ENCODE data around the gene BMP7. TPM values are rescaled to one million over a fixed set of nuclear protein-coding genes. Genes with fewer than 3 reads are reported as not detected.

Gene BMP7
- total and polyA plus RNA-seq, 2 experiments from 2014 or later = not detected

GRCh38 chr20:57203986-57204385 is 62.5 kb downstream of the BMP7 start:
- Histone ChIP-seq H3F3A (ENCODE audit: insufficient read depth) (peaks cover 17% of the 10 kb centered on the region), H3K36me3 (ENCODE audit: low read depth) (no peaks in the 10 kb centered on the region), H4K20me1 (ENCODE audit: insufficient read depth) (no peaks in the 10 kb centered on the region), H3K9me3 (ENCODE audit: low read depth) (no peaks in the 10 kb centered on the region), H3K4me2 (ENCODE audit: unreplicated experiment) (no peak overlapping the region), H3K27ac (no peak overlapping the region), H3K27me3 (replicated peaks; ENCODE audit: insufficient read depth) (peaks cover 16% of the 10 kb centered on the region; the same call in 1 of the 2 replicates), H3K4me3 (no peak overlapping the region), H3K9me2 (ENCODE audit: insufficient read depth) (no peaks in the 10 kb centered on the region), H3K4me1 (ENCODE audit: insufficient read depth) (peaks cover 11% of the 10 kb centered on the region), H2AFZ (no peak overlapping the region), H3K9ac (no peak overlapping the region), H3K79me2 (ENCODE audit: insufficient read depth) (no peaks in the 10 kb centered on the region)
- no peak for DNase-seq
- no peak for TF ChIP-seq EZH2 (IDR thresholded peaks at IDR 0.05; ENCODE audit: insufficient read depth, poor library complexity, severe bottlenecking)
- no peak for TF ChIP-seq EZH2phosphoT487 (IDR thresholded peaks at IDR 0.05; ENCODE audit: insufficient read depth, low read depth)
- in situ Hi-C loops (cut with MboI) = no loop called here
- WGBS, 2 experiments (ENCODE audit: low coverage in 1 of 2, low lambda C conversion rate in 2 of 2, missing lambda C conversion rate in 2 of 2) = 89 to 94% methylated on average over 7 of the region's 7 CpGs

- Histone ChIP-seq H3K9me2 (ENCODE audit: insufficient read depth) (no peaks in the 10 kb centered on the region), H3K27ac (no peak overlapping the region), H3F3A (ENCODE audit: insufficient read depth) (peaks cover 17% of the 10 kb centered on the region), H3K4me3 (no peak overlapping the region), H3K9ac (no peak overlapping the region), H3K79me2 (ENCODE audit: insufficient read depth) (no peaks in the 10 kb centered on the region), H3K9me3 (ENCODE audit: low read depth) (no peaks in the 10 kb centered on the region), H3K36me3 (ENCODE audit: low read depth) (no peaks in the 10 kb centered on the region), H3K4me1 (ENCODE audit: insufficient read depth) (peaks cover 11% of the 10 kb centered on the region), H4K20me1 (ENCODE audit: insufficient read depth) (no peaks in the 10 kb centered on the region), H3K4me2 (ENCODE audit: unreplicated experiment) (no peak overlapping the region), H2AFZ (no peak overlapping the region), H3K27me3 (replicated peaks; ENCODE audit: insufficient read depth) (peaks cover 16% of the 10 kb centered on the region; the same call in 1 of the 2 replicates)
- in situ Hi-C loops (cut with MboI) = no loop called here
- no peak for DNase-seq
- 69 to 71% methylated on average over 2 of the region's 2 CpGs for WGBS, 2 experiments (ENCODE audit: low coverage in 1 of 2, low lambda C conversion rate in 2 of 2, missing lambda C conversion rate in 2 of 2)
- no peak for TF ChIP-seq EZH2 (IDR thresholded peaks at IDR 0.05; ENCODE audit: insufficient read depth, poor library complexity, severe bottlenecking)
- TF ChIP-seq EZH2phosphoT487 (IDR thresholded peaks at IDR 0.05; ENCODE audit: insufficient read depth, low read depth) = no peak
Measured at GRCh38 chr20:57203204-57203603, 63.2 kb downstream of the BMP7 start.

- in situ Hi-C loops (cut with MboI) = no loop called here
- no peaks in the 10 kb centered on the region for H4K20me1 ChIP-seq (ENCODE audit: insufficient read depth)
- WGBS, 2 experiments (ENCODE audit: low coverage in 1 of 2, low lambda C conversion rate in 2 of 2, missing lambda C conversion rate in 2 of 2) = 93 to 94% methylated on average over 14 of the region's 14 CpGs
Measured at GRCh38 chr20:57202309-57202708, 64.1 kb downstream of the BMP7 start.

GRCh38 chr20:57200882-57201695 is 65.4 kb downstream of the BMP7 start:
- Histone ChIP-seq H3K9me3 (ENCODE audit: low read depth) (no peaks in the 10 kb centered on the region), H3K27ac (no peak overlapping the region), H3K4me1 (ENCODE audit: insufficient read depth) (peaks cover 13% of the 10 kb centered on the region), H3K4me3 (no peak overlapping the region), H3K27me3 (replicated peaks; ENCODE audit: insufficient read depth) (peaks cover 16% of the 10 kb centered on the region; the same call in 1 of the 2 replicates), H3F3A (ENCODE audit: insufficient read depth) (peaks cover 17% of the 10 kb centered on the region), H3K9me2 (ENCODE audit: insufficient read depth) (no peaks in the 10 kb centered on the region), H4K20me1 (ENCODE audit: insufficient read depth) (no peaks in the 10 kb centered on the region), H3K4me2 (ENCODE audit: unreplicated experiment) (no peak overlapping the region), H3K9ac (no peak overlapping the region), H3K36me3 (ENCODE audit: low read depth) (no peaks in the 10 kb centered on the region), H3K79me2 (ENCODE audit: insufficient read depth) (no peaks in the 10 kb centered on the region), H2AFZ (no peak overlapping the region)
- in situ Hi-C loops (cut with MboI) = no loop called here
- TF ChIP-seq EZH2 (IDR thresholded peaks at IDR 0.05; ENCODE audit: insufficient read depth, poor library complexity, severe bottlenecking) = no peak
- TF ChIP-seq EZH2phosphoT487 (IDR thresholded peaks at IDR 0.05; ENCODE audit: insufficient read depth, low read depth) = no peak
- 82 to 85% methylated on average over 7 of the region's 7 CpGs for WGBS, 2 experiments (ENCODE audit: low coverage in 1 of 2, low lambda C conversion rate in 2 of 2, missing lambda C conversion rate in 2 of 2)
- no peak for DNase-seq

More at GRCh38 chr20:57202309-57202708, 64.1 kb downstream of the BMP7 start:
- Histone ChIP-seq H2AFZ (no peak overlapping the region), H3K9me3 (ENCODE audit: low read depth) (no peaks in the 10 kb centered on the region), H3K36me3 (ENCODE audit: low read depth) (no peaks in the 10 kb centered on the region), H3K4me3 (no peak overlapping the region), H3F3A (ENCODE audit: insufficient read depth) (peaks cover 17% of the 10 kb centered on the region), H3K27ac (no peak overlapping the region), H3K4me1 (ENCODE audit: insufficient read depth) (peaks cover 11% of the 10 kb centered on the region), H3K9ac (no peak overlapping the region), H3K27me3 (replicated peaks; ENCODE audit: insufficient read depth) (peaks cover 16% of the 10 kb centered on the region; the same call in 1 of the 2 replicates), H3K4me2 (ENCODE audit: unreplicated experiment) (no peak overlapping the region), H3K79me2 (ENCODE audit: insufficient read depth) (no peaks in the 10 kb centered on the region), H3K9me2 (ENCODE audit: insufficient read depth) (no peaks in the 10 kb centered on the region)
- DNase-seq = no peak
- TF ChIP-seq EZH2phosphoT487 (IDR thresholded peaks at IDR 0.05; ENCODE audit: insufficient read depth, low read depth) (no peak), EZH2 (IDR thresholded peaks at IDR 0.05; ENCODE audit: insufficient read depth, poor library complexity, severe bottlenecking) (no peak)
